Hepatocyte (in vitro differentiated cells): ENCODE measurements around the gene TBX22.

Experiments used
- CTCF ChIP-seq: fragments of 200-600 bp; sonication (generic); IDR thresholded peaks from 2 replicates; pipeline ENCODE4 v1.5.1; 2016; ENCODE audit warnings: antibody characterized with exemption, mild to moderate bottlenecking; ENCODE audit not compliant: poor library complexity
- EZH2 ChIP-seq: fragments of 200-600 bp; sonication (generic); IDR thresholded peaks from 2 replicates; pipeline ENCODE4 v1.6.1; 2016; ENCODE audit warnings: antibody characterized with exemption, mild to moderate bottlenecking, borderline replicate concordance
- EZH2phosphoT487 ChIP-seq: fragments of 200-600 bp; sonication (generic); IDR thresholded peaks from one replicate; pipeline ENCODE4 v1.6.1; 2018; ENCODE audit warnings: antibody characterized with exemption, mild to moderate bottlenecking, low read depth, moderate library complexity; ENCODE audit not compliant: unreplicated experiment, severe bottlenecking

- TF ChIP-seq EZH2 (no peak), CTCF (no peak), EZH2phosphoT487 (no peak)
These were observed 3.0 kb upstream of the TBX22 start for GRCh38 chrX:80011522-80011921.
